ENCODE data around the gene TTLL8. TPM values are rescaled to one million over a fixed set of nuclear protein-coding genes. Genes with fewer than 3 reads are reported as not detected.

Gene TTLL8
- total RNA-seq, 1 donor from 2014 or later = not detected

GRCh38 chr22:49973018-49973961 is 84.8 kb downstream of the TTLL8 start:
- H3K4me3 ChIP-seq = no peak overlapping the region
- peaks cover 40% of the 10 kb centered on the region for H3K4me1 ChIP-seq
- intact Hi-C loops (cut with micrococcal nuclease) = no loop called here
- no peaks in the 10 kb centered on the region for H3K36me3 ChIP-seq
- no peak overlapping the region for H3K27ac ChIP-seq (replicated peaks)
- H3K27me3 ChIP-seq (ENCODE audit: low read depth) = no peaks in the 10 kb centered on the region
- DNase-seq = no peak
- H3K9me3 ChIP-seq (replicated peaks) = no peaks in the 10 kb centered on the region
- TF ChIP-seq CTCF (IDR thresholded peaks at IDR 0.05; ENCODE audit: borderline replicate concordance) = no peak

- Histone ChIP-seq H3K27me3 (ENCODE audit: low read depth) (no peaks in the 10 kb centered on the region), H3K4me3 (peak overlapping the region; percentile 69), H3K9me3 (replicated peaks) (no peaks in the 10 kb centered on the region), H3K4me1 (peaks cover 49% of the 10 kb centered on the region), H3K27ac (replicated peaks) (peak overlapping the region; percentile 99), H3K36me3 (no peaks in the 10 kb centered on the region)
- intact Hi-C loops (cut with micrococcal nuclease) = no loop called here
- peak; percentile 16 for DNase-seq
- no peak for TF ChIP-seq CTCF (IDR thresholded peaks at IDR 0.05; ENCODE audit: borderline replicate concordance)
Measured at GRCh38 chr22:49972163-49973017, 85.7 kb downstream of the TTLL8 start.

GRCh38 chr22:49971232-49972162 is 86.6 kb downstream of the TTLL8 start:
- H3K27ac ChIP-seq (replicated peaks) = peak overlapping the region; percentile 99
- H3K4me1 ChIP-seq = peaks cover 58% of the 10 kb centered on the region
- H3K4me3 ChIP-seq = peak overlapping the region; percentile 69
- intact Hi-C loops (cut with micrococcal nuclease) = no loop called here
- no peaks in the 10 kb centered on the region for H3K36me3 ChIP-seq
- DNase-seq = peak; percentile 87
- H3K9me3 ChIP-seq (replicated peaks) = no peaks in the 10 kb centered on the region
- TF ChIP-seq CTCF (IDR thresholded peaks at IDR 0.05; ENCODE audit: borderline replicate concordance) = no peak
- H3K27me3 ChIP-seq (ENCODE audit: low read depth) = no peaks in the 10 kb centered on the region

- no peak for TF ChIP-seq CTCF (IDR thresholded peaks at IDR 0.05; ENCODE audit: borderline replicate concordance)
- H3K4me3 ChIP-seq = peak overlapping the region; percentile 69
- H3K27ac ChIP-seq (replicated peaks) = peak overlapping the region; percentile 99
- no peaks in the 10 kb centered on the region for H3K36me3 ChIP-seq
- intact Hi-C loops (cut with micrococcal nuclease) = no loop called here
- H3K4me1 ChIP-seq = peaks cover 67% of the 10 kb centered on the region
- no peaks in the 10 kb centered on the region for H3K9me3 ChIP-seq (replicated peaks)
- DNase-seq = peak; percentile 91
- no peaks in the 10 kb centered on the region for H3K27me3 ChIP-seq (ENCODE audit: low read depth)
Measured at GRCh38 chr22:49970528-49971231, 87.4 kb downstream of the TTLL8 start.

All from left ventricle myocardium inferior (tissue), 1 donor.